ENCODE measurements around the gene FKBP2. TPM values are rescaled to one million over a fixed set of nuclear protein-coding genes. Genes with fewer than 3 reads are reported as not detected.

FKBP2 gene
- total RNA-seq, 1 donor from 2014 or later, result 54.7 TPM

GRCh38 chr11:64210301-64211020, 30.4 kb upstream of the FKBP2 start:
- Mint-ChIP-seq H3K27me3 (ENCODE audit: unreplicated experiment) (no peaks in the 10 kb centered on the region), H3K36me3 (ENCODE audit: unreplicated experiment) (no peaks in the 10 kb centered on the region), H3K4me1 (ENCODE audit: unreplicated experiment) (peaks cover 7% of the 10 kb centered on the region), H3K4me3 (ENCODE audit: unreplicated experiment) (no peak overlapping the region), H3K9me3 (ENCODE audit: unreplicated experiment) (no peaks in the 10 kb centered on the region), H3K27ac (ENCODE audit: unreplicated experiment) (no peak overlapping the region)
- no peak for DNase-seq (ENCODE audit: extremely low spot score, unreplicated experiment)
- TF ChIP-seq CTCF (IDR thresholded peaks at IDR 0.05), result no peak

DNA sequence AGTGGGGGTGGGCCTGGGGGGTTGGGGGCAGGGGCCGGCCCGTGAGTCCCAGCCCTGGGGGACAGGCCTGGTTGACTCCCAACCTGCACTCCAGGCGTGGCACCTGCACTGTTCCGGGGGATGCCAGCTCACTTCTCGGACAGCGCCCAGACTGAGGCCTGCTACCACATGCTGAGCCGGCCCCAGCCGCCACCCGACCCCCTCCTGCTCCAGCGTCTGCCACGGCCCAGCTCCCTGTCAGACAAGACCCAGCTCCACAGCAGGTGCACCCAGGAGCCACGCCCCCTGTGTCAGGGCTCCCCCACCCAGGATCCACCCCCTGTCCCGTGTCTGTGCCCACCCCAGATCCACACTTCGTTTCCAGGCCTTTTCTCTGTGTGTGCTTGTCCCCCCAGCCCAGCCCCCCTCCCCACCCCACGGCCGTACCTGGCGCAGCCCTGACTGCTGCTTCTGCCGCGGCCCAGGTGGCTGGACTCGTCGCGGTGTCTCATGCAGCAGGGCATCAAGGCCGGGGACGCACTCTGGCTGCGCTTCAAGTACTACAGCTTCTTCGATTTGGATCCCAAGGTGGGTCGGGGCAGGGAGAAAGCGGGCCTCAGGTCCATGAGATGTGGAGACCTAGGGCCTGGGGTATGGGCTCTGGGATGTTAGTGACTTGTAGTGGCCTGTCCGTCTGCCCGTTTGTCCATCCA, 29.6 kb upstream of the FKBP2 start:
- DNase-seq (ENCODE audit: extremely low spot score, unreplicated experiment), result no peak
- no peak overlapping the region for H3K27ac Mint-ChIP-seq (ENCODE audit: unreplicated experiment)

DNA sequence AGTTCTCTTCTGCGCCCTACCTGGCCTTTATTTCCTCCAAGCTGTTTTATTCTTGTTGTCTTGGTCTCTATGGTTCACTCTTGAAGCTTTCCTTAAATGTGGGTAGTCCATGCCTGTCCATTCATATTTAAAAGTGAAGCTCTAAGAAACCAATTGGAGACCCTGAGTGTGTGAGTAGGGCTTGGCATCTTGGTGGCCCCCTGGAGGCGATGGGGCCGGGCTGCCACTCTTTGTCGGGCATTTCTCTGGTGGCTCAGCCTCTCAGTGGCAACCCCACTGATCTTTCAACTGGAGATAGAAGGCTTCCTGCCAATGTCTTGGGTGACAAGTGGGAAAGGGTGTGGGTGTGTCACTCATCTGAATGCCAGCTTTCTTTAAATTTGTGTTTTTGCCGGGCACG, 24.0 kb upstream of the FKBP2 start:
- no peak overlapping the region for H3K4me3 Mint-ChIP-seq (ENCODE audit: unreplicated experiment)
- no peak for DNase-seq (ENCODE audit: extremely low spot score, unreplicated experiment)
- H3K27ac Mint-ChIP-seq (ENCODE audit: unreplicated experiment), result no peak overlapping the region
- H3K27me3 Mint-ChIP-seq (ENCODE audit: unreplicated experiment), result no peaks in the 10 kb centered on the region
- no peak for TF ChIP-seq CTCF (IDR thresholded peaks at IDR 0.05)
- H3K9me3 Mint-ChIP-seq (ENCODE audit: unreplicated experiment), result no peaks in the 10 kb centered on the region
- no peaks in the 10 kb centered on the region for H3K36me3 Mint-ChIP-seq (ENCODE audit: unreplicated experiment)
- no peaks in the 10 kb centered on the region for H3K4me1 Mint-ChIP-seq (ENCODE audit: unreplicated experiment)

More for the DNA sequence above, 29.6 kb upstream of the FKBP2 start:
- no peaks in the 10 kb centered on the region for H3K9me3 Mint-ChIP-seq (ENCODE audit: unreplicated experiment)
- peaks cover 7% of the 10 kb centered on the region for H3K4me1 Mint-ChIP-seq (ENCODE audit: unreplicated experiment)
- no peaks in the 10 kb centered on the region for H3K27me3 Mint-ChIP-seq (ENCODE audit: unreplicated experiment)
- H3K4me3 Mint-ChIP-seq (ENCODE audit: unreplicated experiment), result no peak overlapping the region
- no peaks in the 10 kb centered on the region for H3K36me3 Mint-ChIP-seq (ENCODE audit: unreplicated experiment)
- no peak for TF ChIP-seq CTCF (IDR thresholded peaks at IDR 0.05)

- no peaks in the 10 kb centered on the region for H3K4me1 Mint-ChIP-seq (ENCODE audit: unreplicated experiment)
- no peaks in the 10 kb centered on the region for H3K36me3 Mint-ChIP-seq (ENCODE audit: unreplicated experiment)
- H3K4me3 Mint-ChIP-seq (ENCODE audit: unreplicated experiment), result no peak overlapping the region
- DNase-seq (ENCODE audit: extremely low spot score, unreplicated experiment), result no peak
- H3K27ac Mint-ChIP-seq (ENCODE audit: unreplicated experiment), result no peak overlapping the region
- H3K9me3 Mint-ChIP-seq (ENCODE audit: unreplicated experiment), result no peaks in the 10 kb centered on the region
- TF ChIP-seq CTCF (IDR thresholded peaks at IDR 0.05), result no peak
- no peaks in the 10 kb centered on the region for H3K27me3 Mint-ChIP-seq (ENCODE audit: unreplicated experiment)
These were observed 22.1 kb upstream of the FKBP2 start for GRCh38 chr11:64218628-64219353.

- Mint-ChIP-seq H3K4me1 (ENCODE audit: unreplicated experiment) (peaks cover 2% of the 10 kb centered on the region), H3K27ac (ENCODE audit: unreplicated experiment) (no peak overlapping the region), H3K9me3 (ENCODE audit: unreplicated experiment) (no peaks in the 10 kb centered on the region), H3K4me3 (ENCODE audit: unreplicated experiment) (no peak overlapping the region), H3K27me3 (ENCODE audit: unreplicated experiment) (no peaks in the 10 kb centered on the region), H3K36me3 (ENCODE audit: unreplicated experiment) (no peaks in the 10 kb centered on the region)
- TF ChIP-seq CTCF (IDR thresholded peaks at IDR 0.05), result no peak
- no peak for DNase-seq (ENCODE audit: extremely low spot score, unreplicated experiment)
These were observed 21.6 kb upstream of the FKBP2 start for GRCh38 chr11:64219354-64219684.

Data from osteocyte (in vitro differentiated cells).